ENCODE results near the gene SMAGP. TPM values are rescaled to one million over a fixed set of nuclear protein-coding genes. Genes with fewer than 3 reads are reported as not detected.
"Not testable (repeated sequence)": the region's sequence is repeated elsewhere in the genome, so short reads cannot be mapped to it uniquely, and the experiment has no call there.

SMAGP gene
- total RNA-seq, 1 experiment from 2014 or later: 0.38 TPM

DNA sequence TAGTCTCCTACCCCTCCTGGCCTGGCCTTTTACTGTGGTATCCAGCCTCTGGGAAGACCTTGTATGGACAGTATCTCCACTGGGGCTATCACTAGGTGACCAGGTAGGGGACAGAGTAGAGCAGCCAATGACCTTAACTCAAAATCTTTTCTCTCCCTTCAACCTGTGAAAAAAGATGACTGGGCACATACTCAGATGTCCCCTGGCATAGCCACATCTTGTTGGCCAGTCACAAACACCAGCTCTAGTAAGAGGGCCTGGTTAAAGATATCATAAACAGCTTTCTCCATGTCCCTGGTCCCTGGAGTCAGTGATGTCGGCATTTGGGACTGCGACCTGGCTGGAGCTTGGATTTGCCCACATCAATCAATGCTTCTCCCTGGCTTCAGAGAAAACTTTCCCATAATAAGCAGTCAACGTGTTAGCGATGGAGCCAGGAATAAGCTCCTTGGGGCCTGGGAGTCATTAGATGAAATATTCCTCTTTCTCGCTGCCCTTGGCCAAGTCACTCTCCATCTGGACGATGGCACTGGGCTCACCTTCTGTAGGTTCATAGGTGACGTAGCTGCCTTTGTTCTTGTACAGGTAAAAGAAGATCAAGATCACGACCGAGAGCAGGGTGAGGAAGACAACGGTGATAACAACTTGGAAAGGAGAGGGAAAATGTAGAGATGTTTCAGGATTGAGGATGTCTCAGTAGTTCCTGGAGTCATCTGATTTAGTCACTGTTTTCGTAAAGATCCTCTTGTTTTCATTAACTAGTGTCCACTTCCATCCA lies 24.6 kb downstream of the SMAGP start:
- H3K27ac ChIP-seq: no peak overlapping the region
- no peak for DNase-seq
- H3K4me1 ChIP-seq: peaks cover 8% of the 10 kb centered on the region
- H3K9me3 ChIP-seq (replicated peaks): no peaks in the 10 kb centered on the region
- no peak overlapping the region for H3K4me3 ChIP-seq
- H3K27me3 ChIP-seq: no peaks in the 10 kb centered on the region
- H3K36me3 ChIP-seq: peaks cover 17% of the 10 kb centered on the region

- Histone ChIP-seq H3K4me3 (no peak overlapping the region), H3K9me3 (replicated peaks) (no peaks in the 10 kb centered on the region), H3K36me3 (peaks cover 17% of the 10 kb centered on the region), H3K27ac (no peak overlapping the region), H3K4me1 (peaks cover 8% of the 10 kb centered on the region), H3K27me3 (no peaks in the 10 kb centered on the region)
- DNase-seq: no peak
These were observed 25.9 kb downstream of the SMAGP start for GRCh38 chr12:51244269-51244668.

DNA sequence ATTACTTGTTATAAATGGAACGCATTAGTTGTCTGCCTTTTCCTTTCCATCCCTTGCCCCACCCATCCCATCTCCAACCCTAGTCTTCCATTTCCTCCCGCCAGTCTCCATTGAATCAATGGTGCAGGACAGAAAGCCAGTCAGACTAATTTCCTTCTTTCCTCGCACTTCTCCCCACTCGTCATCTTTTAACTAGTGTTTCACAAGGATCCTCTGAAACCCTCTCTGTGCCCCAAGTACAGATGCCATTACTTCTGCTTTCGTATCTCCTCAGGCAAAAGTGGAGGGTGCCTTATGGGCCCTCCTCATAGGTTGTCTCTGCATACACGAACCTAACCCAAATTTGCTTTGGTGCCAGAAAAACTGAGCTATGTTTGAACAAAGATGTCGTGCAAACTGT lies 27.3 kb downstream of the SMAGP start:
- Histone ChIP-seq H3K36me3 (peaks cover 17% of the 10 kb centered on the region), H3K4me3 (no peak overlapping the region), H3K27ac (no peak overlapping the region), H3K27me3 (no peaks in the 10 kb centered on the region), H3K9me3 (replicated peaks) (no peaks in the 10 kb centered on the region), H3K4me1 (peaks cover 8% of the 10 kb centered on the region)
- DNase-seq: no peak

DNA sequence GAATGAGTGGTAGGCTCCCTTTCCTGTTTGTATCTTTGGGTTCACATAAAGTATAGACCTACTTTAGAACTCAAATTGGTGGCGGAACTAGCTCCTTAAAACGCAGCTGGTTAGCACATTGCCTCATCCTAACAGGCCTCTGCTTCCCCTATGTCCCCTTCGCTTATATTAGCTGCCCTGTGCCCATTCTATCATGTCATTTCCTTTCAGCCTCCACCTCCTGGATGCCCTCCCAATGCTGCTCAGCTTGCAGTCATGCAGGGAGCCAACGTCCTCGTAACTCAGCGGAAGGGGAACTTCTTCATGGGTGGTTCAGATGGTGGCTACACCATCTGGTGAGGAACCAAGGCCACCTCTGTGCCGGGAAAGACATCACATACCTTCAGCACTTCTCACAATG lies 28.1 kb downstream of the SMAGP start:
- Histone ChIP-seq H3K27ac (no peak overlapping the region), H3K4me1 (peaks cover 8% of the 10 kb centered on the region), H3K4me3 (no peak overlapping the region), H3K27me3 (no peaks in the 10 kb centered on the region), H3K36me3 (peaks cover 17% of the 10 kb centered on the region), H3K9me3 (replicated peaks) (no peaks in the 10 kb centered on the region)
- no peak for DNase-seq

DNA sequence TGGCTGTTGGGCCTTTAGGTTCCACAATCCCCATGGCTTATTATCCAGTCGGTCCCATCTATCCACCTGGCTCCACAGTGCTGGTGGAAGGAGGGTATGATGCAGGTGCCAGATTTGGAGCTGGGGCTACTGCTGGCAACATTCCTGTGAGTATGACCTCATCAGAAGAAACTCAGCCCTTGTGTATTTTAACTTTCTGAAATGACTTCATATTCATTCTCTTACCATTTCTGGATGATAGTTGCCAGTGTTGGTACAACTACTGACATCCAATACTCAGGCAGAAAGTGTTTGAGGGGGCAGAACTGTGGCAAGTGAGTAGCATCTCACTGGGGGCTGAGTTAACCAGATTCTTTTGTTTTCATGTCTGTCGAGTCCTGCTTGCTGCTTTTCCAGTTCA lies 29.2 kb downstream of the SMAGP start:
- Histone ChIP-seq H3K36me3 (peaks cover 17% of the 10 kb centered on the region), H3K4me1 (peaks cover 2% of the 10 kb centered on the region), H3K27me3 (no peaks in the 10 kb centered on the region), H3K9me3 (replicated peaks) (no peaks in the 10 kb centered on the region), H3K27ac (no peak overlapping the region), H3K4me3 (no peak overlapping the region)
- no peak for DNase-seq

- Histone ChIP-seq H3K36me3 (peaks cover 14% of the 10 kb centered on the region), H3K27me3 (no peaks in the 10 kb centered on the region), H3K4me1 (no peaks in the 10 kb centered on the region), H3K27ac (peak within 1 kb of the TSS; percentile 92), H3K9me3 (replicated peaks) (no peaks in the 10 kb centered on the region), H3K4me3 (peak within 1 kb of the TSS; percentile 96)
- DNase-seq: peak; percentile 97
These were observed 31.5 kb downstream of the SMAGP start, which contains the start of gene DAZAP2 for GRCh38 chr12:51238510-51239334. Gene DAZAP2 (plus strand): TSS chr12:51238826. CDS start chr12:51238908, 82 bp downstream.

DNA sequence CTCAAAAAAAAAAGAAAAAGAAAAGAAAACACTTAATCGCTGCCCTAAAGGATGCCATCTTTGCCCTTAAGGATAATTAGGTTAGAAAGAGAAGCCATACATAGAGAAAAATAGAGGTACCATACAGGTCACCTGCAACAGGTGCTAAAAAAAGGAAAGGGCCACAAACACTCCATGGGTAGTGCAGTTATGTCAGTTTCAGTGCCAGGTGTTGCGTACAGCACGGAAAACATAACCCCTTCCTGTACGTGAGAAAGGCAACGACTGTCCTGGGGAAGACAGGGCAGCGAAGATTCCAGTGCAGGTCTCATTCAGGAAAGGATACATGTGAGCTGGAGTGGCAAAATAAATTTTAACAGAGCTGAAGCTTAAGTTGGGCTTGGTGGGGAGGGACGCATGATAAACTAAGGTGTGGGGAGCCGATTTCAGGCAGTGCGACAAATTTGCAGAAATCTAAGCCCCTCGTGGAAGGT lies 32.1 kb downstream of the SMAGP start:
- no peak overlapping the region; the same call in 1 of the 2 replicates for H3K27ac ChIP-seq
- H3K9me3 ChIP-seq (replicated peaks): no peaks in the 10 kb centered on the region
- peak overlapping the region; percentile 96 for H3K4me3 ChIP-seq
- H3K36me3 ChIP-seq: peaks cover 14% of the 10 kb centered on the region
- H3K27me3 ChIP-seq: no peaks in the 10 kb centered on the region
- H3K4me1 ChIP-seq: no peaks in the 10 kb centered on the region
- no peak for DNase-seq

GRCh38 chr12:51234530-51234929 lies 35.7 kb downstream of the SMAGP start:
- peaks cover 4% of the 10 kb centered on the region; the same call in 1 of the 2 replicates for H3K9me3 ChIP-seq (replicated peaks)
- H3K36me3 ChIP-seq: no peaks in the 10 kb centered on the region
- DNase-seq: no peak
- no peaks in the 10 kb centered on the region for H3K4me1 ChIP-seq
- H3K4me3 ChIP-seq: no peak overlapping the region
- no peaks in the 10 kb centered on the region for H3K27me3 ChIP-seq
- no peak overlapping the region for H3K27ac ChIP-seq

DNA sequence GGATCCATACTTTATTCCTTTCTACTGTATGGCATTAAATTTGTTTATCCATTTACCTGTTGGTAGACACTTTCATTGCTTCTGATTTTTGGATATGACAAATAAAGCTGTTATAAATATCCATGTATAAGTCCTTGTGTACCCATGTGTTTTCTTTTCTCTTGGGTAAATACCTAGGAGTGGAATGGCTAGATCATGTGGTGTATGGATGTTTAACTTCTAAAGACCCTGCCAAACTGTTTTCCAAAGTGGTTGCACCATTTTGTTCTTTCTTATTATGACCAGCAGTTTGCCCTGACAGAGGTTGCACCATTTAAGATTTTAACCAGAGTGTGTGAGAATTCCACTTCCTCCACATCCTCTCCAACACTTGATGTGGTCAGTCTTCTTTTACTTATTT lies 37.6 kb downstream of the SMAGP start:
- Histone ChIP-seq H3K4me3 (no peak overlapping the region), H3K9me3 (replicated peaks) (peaks cover 4% of the 10 kb centered on the region; the same call in 1 of the 2 replicates), H3K27ac (no peak overlapping the region), H3K4me1 (no peaks in the 10 kb centered on the region; the same call in 1 of the 2 replicates), H3K27me3 (no peaks in the 10 kb centered on the region), H3K36me3 (no peaks in the 10 kb centered on the region)
- DNase-seq: no peak

- DNase-seq: no peak
- Histone ChIP-seq H3K9me3 (replicated peaks) (peaks cover 4% of the 10 kb centered on the region; the same call in 1 of the 2 replicates), H3K27me3 (no peaks in the 10 kb centered on the region), H3K36me3 (no peaks in the 10 kb centered on the region), H3K4me1 (no peaks in the 10 kb centered on the region; the same call in 1 of the 2 replicates), H3K27ac (no peak overlapping the region), H3K4me3 (no peak overlapping the region)
These were observed 41.0 kb downstream of the SMAGP start for GRCh38 chr12:51229116-51229809.

DNA sequence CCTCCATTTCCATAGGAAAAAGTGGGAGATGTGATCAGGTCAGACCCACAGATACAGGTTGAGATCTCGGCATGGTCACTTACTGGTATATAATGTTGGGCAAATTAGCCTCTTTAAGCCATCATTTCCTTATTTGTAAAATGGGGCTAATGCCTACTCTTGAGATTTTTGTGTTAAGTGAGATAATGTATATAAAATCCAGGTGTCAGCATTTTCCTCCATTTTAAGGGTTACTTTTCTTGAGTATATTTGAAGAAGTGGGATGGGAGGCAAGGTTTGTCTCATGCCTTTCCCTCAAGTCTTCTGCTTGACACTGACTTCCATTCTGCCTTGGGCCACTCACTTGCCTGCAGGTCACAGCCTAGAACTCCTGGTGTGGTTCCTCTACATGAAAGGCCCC lies 42.3 kb downstream of the SMAGP start:
- Histone ChIP-seq H3K27ac (no peak overlapping the region), H3K36me3 (no peaks in the 10 kb centered on the region), H3K4me3 (no peak overlapping the region), H3K9me3 (replicated peaks) (peaks cover 4% of the 10 kb centered on the region; the same call in 1 of the 2 replicates), H3K4me1 (no peaks in the 10 kb centered on the region; the same call in 1 of the 2 replicates), H3K27me3 (no peaks in the 10 kb centered on the region)
- no peak for DNase-seq

DNA sequence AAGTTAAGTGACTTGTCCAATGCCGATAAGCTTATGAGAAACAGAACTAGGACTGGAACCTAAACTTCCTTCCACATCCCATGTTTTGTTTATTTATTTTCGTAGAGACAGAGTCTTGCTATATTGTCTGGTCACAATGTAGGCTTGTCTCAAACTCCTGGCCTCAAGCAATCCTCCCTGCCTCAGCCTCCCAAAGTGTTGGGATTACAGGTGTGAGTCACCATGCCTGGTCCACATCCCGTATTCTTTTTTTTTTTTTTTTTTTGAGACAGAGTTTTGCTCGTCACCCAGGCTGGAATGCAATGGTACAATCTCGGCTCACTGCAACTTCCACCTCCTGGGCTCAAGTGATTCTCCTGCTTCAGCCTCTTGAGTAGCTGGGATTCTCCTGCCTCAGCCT lies 43.1 kb downstream of the SMAGP start:
- not testable (repeated sequence) for H3K27ac ChIP-seq; H3K27me3 ChIP-seq; H3K4me1 ChIP-seq; H3K4me3 ChIP-seq; H3K36me3 ChIP-seq; H3K9me3 ChIP-seq (replicated peaks); DNase-seq

DNA sequence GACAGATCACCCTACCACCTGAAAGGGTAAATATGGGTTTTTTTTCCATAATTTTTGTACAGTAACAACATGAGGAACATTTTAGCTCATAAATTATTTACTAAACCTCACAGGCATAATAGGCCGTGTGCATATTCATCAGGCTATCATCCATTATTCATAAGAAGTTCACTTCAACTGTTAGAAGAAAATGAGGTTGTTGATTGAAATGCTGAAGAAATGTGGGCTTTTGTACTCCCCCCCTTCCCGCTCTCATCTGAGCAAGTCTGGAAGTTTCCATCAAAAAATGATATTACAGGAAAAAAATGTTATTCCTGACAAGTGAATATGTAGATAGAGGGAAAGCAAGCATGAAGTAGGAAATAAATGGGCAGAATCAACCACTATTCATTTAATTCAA lies 44.4 kb downstream of the SMAGP start:
- H3K27me3 ChIP-seq: no peaks in the 10 kb centered on the region
- H3K4me3 ChIP-seq: no peak overlapping the region
- DNase-seq: no peak
- no peaks in the 10 kb centered on the region for H3K36me3 ChIP-seq
- H3K4me1 ChIP-seq: no peaks in the 10 kb centered on the region; the same call in 1 of the 2 replicates
- no peaks in the 10 kb centered on the region for H3K9me3 ChIP-seq (replicated peaks)
- no peak overlapping the region for H3K27ac ChIP-seq

DNA sequence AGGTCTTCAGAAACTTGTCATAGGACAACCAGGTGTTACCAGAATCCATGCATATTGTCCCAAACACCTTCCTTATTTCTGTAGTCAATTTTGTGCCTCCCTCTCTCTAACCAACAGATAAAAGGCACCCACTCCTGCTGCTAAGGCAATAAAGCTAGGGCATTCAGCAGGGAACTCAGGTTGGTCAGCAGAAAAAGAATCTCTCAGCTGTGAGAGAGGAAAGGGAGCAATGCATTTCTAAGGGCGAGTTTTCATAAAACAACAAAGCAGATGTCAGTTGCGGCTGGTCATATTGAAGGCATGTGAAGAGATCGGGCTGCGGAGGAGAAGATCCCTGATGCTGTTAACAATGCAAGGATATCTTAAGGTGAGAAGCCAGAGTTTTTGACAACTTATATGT lies 45.0 kb downstream of the SMAGP start:
- Histone ChIP-seq H3K9me3 (replicated peaks) (no peaks in the 10 kb centered on the region), H3K36me3 (no peaks in the 10 kb centered on the region), H3K4me3 (no peak overlapping the region), H3K27me3 (no peaks in the 10 kb centered on the region), H3K27ac (no peak overlapping the region), H3K4me1 (no peaks in the 10 kb centered on the region; the same call in 1 of the 2 replicates)
- DNase-seq: no peak
